Measurements from ENCODE around the gene RLN3. TPM values are rescaled to one million over a fixed set of nuclear protein-coding genes. Genes with fewer than 3 reads are reported as not detected.
A peak's percentile ranks its signal among the peaks of the same experiment; 100 is the strongest.

Gene RLN3
- total RNA-seq, 6 experiments from 2014 or later, result not detected

DNA sequence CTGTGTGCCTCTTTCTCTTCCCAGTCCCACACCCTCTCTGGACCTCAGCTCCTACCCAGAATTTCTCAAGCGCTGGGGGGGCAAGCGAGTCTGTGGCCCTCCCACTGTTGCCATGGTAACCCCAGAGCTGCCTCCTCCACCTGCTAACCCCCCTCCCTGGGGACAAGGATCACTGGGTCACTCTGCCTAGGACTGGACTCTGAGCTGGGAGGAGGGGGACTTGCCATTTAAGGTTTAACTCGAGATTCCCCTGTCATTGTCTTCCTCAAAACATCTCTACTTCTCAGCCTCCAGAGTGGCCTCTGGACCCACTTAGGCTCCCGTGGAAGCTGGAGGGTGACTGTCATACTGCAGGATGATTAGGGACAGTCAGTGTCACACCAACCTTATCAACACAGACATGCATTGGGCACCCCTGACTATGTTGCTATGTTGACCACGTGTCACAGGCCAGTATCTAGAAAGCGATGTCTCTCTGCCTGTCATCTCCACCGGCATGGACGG lies 31.8 kb downstream of the RLN3 start:
- peaks cover 0 to 27% (median 9%) of the 10 kb centered on the region in 4 donors for H3K4me1 ChIP-seq
- TF ChIP-seq, protein P1, sequence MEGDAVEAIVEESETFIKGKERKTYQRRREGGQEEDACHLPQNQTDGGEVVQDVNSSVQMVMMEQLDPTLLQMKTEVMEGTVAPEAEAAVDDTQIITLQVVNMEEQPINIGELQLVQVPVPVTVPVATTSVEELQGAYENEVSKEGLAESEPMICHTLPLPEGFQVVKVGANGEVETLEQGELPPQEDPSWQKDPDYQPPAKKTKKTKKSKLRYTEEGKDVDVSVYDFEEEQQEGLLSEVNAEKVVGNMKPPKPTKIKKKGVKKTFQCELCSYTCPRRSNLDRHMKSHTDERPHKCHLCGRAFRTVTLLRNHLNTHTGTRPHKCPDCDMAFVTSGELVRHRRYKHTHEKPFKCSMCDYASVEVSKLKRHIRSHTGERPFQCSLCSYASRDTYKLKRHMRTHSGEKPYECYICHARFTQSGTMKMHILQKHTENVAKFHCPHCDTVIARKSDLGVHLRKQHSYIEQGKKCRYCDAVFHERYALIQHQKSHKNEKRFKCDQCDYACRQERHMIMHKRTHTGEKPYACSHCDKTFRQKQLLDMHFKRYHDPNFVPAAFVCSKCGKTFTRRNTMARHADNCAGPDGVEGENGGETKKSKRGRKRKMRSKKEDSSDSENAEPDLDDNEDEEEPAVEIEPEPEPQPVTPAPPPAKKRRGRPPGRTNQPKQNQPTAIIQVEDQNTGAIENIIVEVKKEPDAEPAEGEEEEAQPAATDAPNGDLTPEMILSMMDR (IDR thresholded peaks at IDR 0.05), result no peak
- TF ChIP-seq POLR2A (IDR thresholded peaks at IDR 0.05), result no peak
- H3K36me3 ChIP-seq, result peaks cover 0 to 13% (median 5%) of the 10 kb centered on the region in 4 donors
- H3K27me3 ChIP-seq, result no peaks in the 10 kb centered on the region
- intact Hi-C loops (cut with DNase I), result loop anchor here in 1 of 2 donors (10.0 kb wide), 1 partner anchor 175 kb away; no protein-coding TSS in a partner anchor
- no peaks in the 10 kb centered on the region for H3K9me3 ChIP-seq
- peak in 2 of 3 donors; percentile 84 to 93 for DNase-seq
- H3K4me3 ChIP-seq, result peak overlapping the region in 2 of 3 donors; percentile 65
- peak; percentile 25 to 68 (median 64) for ATAC-seq
- 19% methylated on average over 6 of the region's 8 CpGs for WGBS (ENCODE audit: insufficient coverage, low coverage, low lambda C conversion rate, missing lambda C conversion rate)
- H3K27ac ChIP-seq, result peak overlapping the region in 2 of 3 donors; percentile 74 to 92

DNA sequence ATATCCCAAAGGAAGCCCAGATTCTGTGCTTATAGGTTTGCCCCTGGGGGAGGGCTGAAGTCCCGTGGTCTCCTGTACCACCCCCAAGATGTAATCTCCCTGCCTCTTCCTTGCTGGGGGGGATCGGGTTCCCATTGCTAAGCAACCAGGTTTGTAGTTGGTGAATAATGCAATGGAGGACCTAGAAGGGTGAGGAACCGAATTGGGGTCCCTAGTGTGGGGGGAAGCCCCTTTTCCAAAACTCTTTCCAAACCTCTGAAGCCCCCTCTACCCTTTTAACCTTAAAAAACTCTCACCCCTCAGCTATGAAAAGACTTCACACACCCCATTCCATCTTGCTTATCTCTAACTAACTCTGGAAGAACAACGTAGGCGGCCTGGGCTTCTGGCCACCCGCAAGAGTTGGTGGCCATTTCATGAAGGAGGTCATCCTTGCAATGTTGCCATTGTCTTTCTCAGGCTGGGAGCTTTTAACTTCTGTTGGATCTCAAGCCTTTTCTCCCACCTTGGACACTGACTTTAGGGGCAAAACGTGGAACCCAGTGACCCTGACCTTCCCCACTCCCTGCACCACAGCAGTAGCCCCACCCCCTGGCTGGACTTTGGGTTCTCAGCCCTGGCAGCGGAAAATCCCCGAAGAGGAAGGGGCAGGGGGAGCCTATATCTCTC lies 33.3 kb downstream of the RLN3 start:
- Histone ChIP-seq H3K27me3 (no peaks in the 10 kb centered on the region), H3K4me3 (peak overlapping the region; percentile 48 to 65 (median 65)), H3K9me3 (no peaks in the 10 kb centered on the region), H3K27ac (peak overlapping the region; percentile 74 to 92 (median 77)), H3K4me1 (peaks cover 0 to 27% (median 9%) of the 10 kb centered on the region in 4 donors), H3K36me3 (peaks cover 0 to 4% (median 2%) of the 10 kb centered on the region in 4 donors)
- ATAC-seq (peak; percentile 79 to 84 (median 81)), DNase-seq (peak; percentile 76 to 91 (median 84))
- WGBS (ENCODE audit: insufficient coverage, low coverage, low lambda C conversion rate, missing lambda C conversion rate), result 12% methylated on average over 6 of the region's 9 CpGs
- TF ChIP-seq POLR2A (IDR thresholded peaks at IDR 0.05), result no peak
- TF ChIP-seq, protein P1 (IDR thresholded peaks at IDR 0.05), result no peak
- intact Hi-C loops (cut with DNase I), result no loop called here

DNA sequence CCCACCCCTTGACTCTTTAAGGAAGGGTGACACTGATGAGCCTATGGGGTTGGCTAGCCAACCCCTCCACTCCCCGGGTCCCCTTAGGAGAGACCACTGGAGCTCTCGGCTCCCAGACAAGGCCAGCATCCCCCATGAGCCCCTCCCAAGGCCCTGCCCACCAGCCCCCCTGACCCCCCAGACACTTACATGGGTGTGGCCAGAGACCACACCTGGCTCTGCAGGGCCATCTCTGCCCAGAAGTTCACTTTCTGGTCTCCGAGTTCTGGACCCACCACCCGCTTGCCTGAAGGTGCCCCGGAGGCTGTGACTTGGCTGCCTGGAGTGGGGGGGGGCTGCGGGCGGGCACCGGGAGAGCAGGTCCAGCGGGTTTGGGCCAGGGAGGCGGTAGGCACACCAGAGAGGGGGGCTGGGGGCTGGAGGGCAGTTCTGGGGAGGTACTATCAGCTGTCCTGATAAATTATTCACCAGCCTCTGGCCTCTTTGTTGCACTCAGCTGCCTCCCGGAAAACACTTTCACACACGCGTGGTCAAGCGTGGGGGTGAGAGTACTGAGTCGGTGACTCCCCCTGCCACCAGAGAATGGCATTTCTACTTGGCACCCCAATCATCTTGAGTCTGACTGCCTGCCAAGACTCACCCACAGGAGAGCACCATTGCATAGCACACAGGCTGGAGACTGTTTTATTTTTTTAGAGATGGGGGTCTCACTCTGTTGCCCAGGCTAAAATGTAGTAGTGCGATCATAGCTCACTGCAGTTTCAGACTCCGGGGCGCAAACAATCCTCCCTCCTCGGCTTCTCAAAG lies 34.0 kb downstream of the RLN3 start, which contains the start of gene PALM3:
PALM3 (minus strand) TSS at position 326 of the 807 bp plus-strand sequence; CDS start at position 230, 96 bp downstream.
- ATAC-seq, result peak; percentile 83 to 87 (median 83)
- 20% methylated on average over 10 of the region's 19 CpGs for WGBS (ENCODE audit: insufficient coverage, low coverage, low lambda C conversion rate, missing lambda C conversion rate)

DNA sequence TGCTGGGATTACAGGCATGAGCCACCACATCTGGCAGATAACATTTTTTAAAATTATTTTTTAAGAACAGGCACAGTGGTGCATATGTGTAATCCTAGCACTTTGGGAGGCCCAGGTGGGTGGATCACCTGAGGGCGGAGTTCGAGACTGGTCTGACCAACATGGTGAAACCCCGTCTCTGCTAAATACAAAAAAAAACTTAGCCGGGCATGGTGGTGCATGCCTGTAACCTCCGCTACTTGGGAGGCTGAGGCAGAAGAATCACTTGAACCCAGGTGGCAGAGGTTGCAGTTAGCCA lies 34.6 kb downstream of the RLN3 start:
- ATAC-seq (no peak), DNase-seq (no peak)
- Histone ChIP-seq H3K4me3 (no peak overlapping the region), H3K4me1 (peaks cover 0 to 27% (median 9%) of the 10 kb centered on the region in 4 donors), H3K36me3 (no peaks in the 10 kb centered on the region), H3K27ac (peak overlapping the region in 2 of 3 donors; percentile 74 to 92), H3K27me3 (no peaks in the 10 kb centered on the region), H3K9me3 (no peaks in the 10 kb centered on the region)
- no peak for TF ChIP-seq POLR2A (IDR thresholded peaks at IDR 0.05)
- TF ChIP-seq, protein P1 (IDR thresholded peaks at IDR 0.05), result no peak
- WGBS (ENCODE audit: insufficient coverage, low coverage, low lambda C conversion rate, missing lambda C conversion rate), result 60% methylated on average over 3 of the region's 5 CpGs
- intact Hi-C loops (cut with DNase I), result no loop called here

More for the DNA sequence above, 34.0 kb downstream of the RLN3 start, which contains the start of gene PALM3:
- peak within 1 kb of the TSS; percentile 74 to 92 (median 77) for H3K27ac ChIP-seq
- no peaks in the 10 kb centered on the region for H3K36me3 ChIP-seq
- TF ChIP-seq, protein P1 (IDR thresholded peaks at IDR 0.05), result no peak
- no peak for TF ChIP-seq POLR2A (IDR thresholded peaks at IDR 0.05)
- peak within 1 kb of the TSS; percentile 48 to 65 (median 65) for H3K4me3 ChIP-seq
- peak; percentile 80 to 93 (median 91) for DNase-seq
- H3K4me1 ChIP-seq, result peaks cover 0 to 27% (median 9%) of the 10 kb centered on the region in 4 donors
- no peaks in the 10 kb centered on the region for H3K9me3 ChIP-seq
- intact Hi-C loops (cut with DNase I), result no loop called here
- no peaks in the 10 kb centered on the region for H3K27me3 ChIP-seq
